CD4-positive, CD25-positive, alpha-beta regulatory T cell (primary cell): Measurements from ENCODE around the gene APOBEC3B. TPM values are rescaled to one million over a fixed set of nuclear protein-coding genes. Genes with fewer than 3 reads are reported as not detected.

Experiments
- ATAC-seq, 2 donors: fragments of 150-1000 bp; cut with Tn5 transposase; one replicate each; pipeline ENCODE4 v1.10.0; 2021; ENCODE audit warnings: low read depth in 2 of 2, moderate number of reproducible peaks in 2 of 2, moderate library complexity in 1 of 2
- DNase-seq, 3 donors: peaks; one replicate each; pipeline versions ENCODE4 v3.0.0 to v3.0.0-alpha.2; 2012 to 2022; ENCODE audit warnings: mixed read lengths in 1 of 3
- H3K27ac ChIP-seq: one replicate; pipeline ENCODE4 v1.7.0; 2013; ENCODE audit warnings: mild to moderate bottlenecking, low read length; ENCODE audit not compliant: insufficient read depth, poor library complexity, severe bottlenecking
- H3K27me3 ChIP-seq: one replicate; pipeline ENCODE4 v1.7.0; 2013; ENCODE audit warnings: low read length; ENCODE audit not compliant: control insufficient read depth, insufficient read depth
- H3K36me3 ChIP-seq: one replicate; pipeline ENCODE4 v1.7.0; 2013; ENCODE audit warnings: mild to moderate bottlenecking, low read length, moderate library complexity; ENCODE audit not compliant: control insufficient read depth, insufficient read depth
- H3K4me1 ChIP-seq: 2 replicates; pipeline ENCODE4 v1.7.0; 2013; ENCODE audit warnings: mild to moderate bottlenecking, low read length; ENCODE audit not compliant: insufficient read depth, control insufficient read depth, poor library complexity, severe bottlenecking
- H3K4me3 ChIP-seq: one replicate; pipeline ENCODE4 v1.7.0; 2013; ENCODE audit warnings: low read depth, mild to moderate bottlenecking, low read length, moderate library complexity
- H3K9me3 ChIP-seq, 2 experiments: 1 replicate in 1 of 2; 2 replicates in 1 of 2; pipeline ENCODE4 v1.7.0; 2013; ENCODE audit warnings: low read length in 2 of 2, mild to moderate bottlenecking in 1 of 2, moderate library complexity in 1 of 2; ENCODE audit not compliant: control insufficient read depth in 2 of 2
- H3K27ac Mint-ChIP-seq, 3 donors: one replicate each; pipeline ENCODE4 v1.8.0; 2020 to 2022; ENCODE audit warnings: mild to moderate bottlenecking in 3 of 3, mixed read lengths in 3 of 3, moderate library complexity in 2 of 3
- H3K27me3 Mint-ChIP-seq: one replicate; pipeline ENCODE4 v1.8.0; 2022; ENCODE audit warnings: mild to moderate bottlenecking, mixed read lengths
- H3K36me3 Mint-ChIP-seq: one replicate; pipeline ENCODE4 v1.8.0; 2020; ENCODE audit warnings: mixed read lengths
- H3K4me1 Mint-ChIP-seq, 4 donors: one replicate each; pipeline ENCODE4 v1.8.0; 2020 to 2022; ENCODE audit warnings: mixed read lengths in 4 of 4, mild to moderate bottlenecking in 1 of 4
- H3K4me3 Mint-ChIP-seq, 4 donors: one replicate each; pipeline ENCODE4 v1.8.0; 2020 to 2022; ENCODE audit warnings: mild to moderate bottlenecking in 4 of 4, mixed read lengths in 4 of 4, moderate library complexity in 3 of 4
- H3K9me3 Mint-ChIP-seq, 7 donors: one replicate each; pipeline ENCODE4 v1.8.0; 2020 to 2022; ENCODE audit warnings: mixed read lengths in 7 of 7, mild to moderate bottlenecking in 3 of 7, moderate library complexity in 2 of 7
- polyA plus RNA-seq, 4 donors: library from polyadenylated mRNA; unstranded; fragments of 300-500 nt; fragmentation: Illumina TruSeq; gene quantifications; one replicate each; pipeline ENCODE4 v1.2.3, GENCODE V29; 2021
- total RNA-seq: library from RNA; stranded (reverse); gene quantifications from one replicate; pipeline ENCODE4 v1.2.3, GENCODE V29; 2022

The APOBEC3B gene
- total and polyA plus RNA-seq, 5 donors from 2014 or later, result 0.17 to 2.1 (median 1.4) TPM

DNA sequence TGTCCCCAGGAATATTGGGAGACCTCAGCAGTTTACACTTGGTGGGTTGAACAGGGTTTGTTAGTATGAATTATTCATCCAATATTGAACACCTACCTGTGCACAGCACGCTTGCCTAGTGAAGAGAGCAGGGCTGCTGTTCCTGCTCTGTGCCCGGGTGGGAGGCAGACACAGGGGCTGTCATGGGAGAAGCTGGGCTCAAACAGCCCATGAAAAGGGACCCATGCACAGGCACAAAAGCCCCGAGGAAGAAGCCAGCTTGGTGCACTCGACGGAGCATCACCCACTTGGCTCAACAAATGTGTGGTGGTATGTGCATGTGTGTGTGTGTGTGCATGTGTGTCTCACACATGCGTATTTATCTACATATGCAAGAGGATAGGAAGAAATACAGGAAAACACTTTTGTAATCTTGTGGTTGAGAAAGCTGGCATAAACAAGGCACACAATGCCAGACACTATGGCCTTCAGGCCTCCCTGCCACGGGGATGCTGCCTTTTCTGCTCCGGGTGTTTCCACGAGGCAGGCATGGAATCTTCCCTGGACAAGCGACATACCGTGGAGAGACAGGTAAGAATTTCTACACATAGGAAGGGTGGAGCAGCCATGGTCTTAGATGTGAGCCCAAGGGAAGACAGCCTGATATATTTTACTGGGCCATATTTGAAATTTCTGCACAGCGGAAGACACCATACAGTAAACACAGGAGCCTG, 29.7 kb upstream of the APOBEC3B start:
- H3K9me3 Mint-ChIP-seq, result no peaks in the 10 kb centered on the region
- Histone ChIP-seq H3K27me3 (no peaks in the 10 kb centered on the region), H3K36me3 (no peaks in the 10 kb centered on the region), H3K9me3 (no peaks in the 10 kb centered on the region), H3K4me3 (no peak overlapping the region), H3K27ac (no peak overlapping the region), H3K4me1 (peaks cover 8% of the 10 kb centered on the region)
- ATAC-seq, result no peak
- no peak for DNase-seq
- H3K27ac Mint-ChIP-seq, result peak overlapping the region in 1 of 3 donors; percentile 22
- H3K27me3 Mint-ChIP-seq, result no peaks in the 10 kb centered on the region
- peaks cover 0 to 4% (median 2%) of the 10 kb centered on the region in 4 donors for H3K4me1 Mint-ChIP-seq
- H3K36me3 Mint-ChIP-seq, result no peaks in the 10 kb centered on the region
- no peak overlapping the region for H3K4me3 Mint-ChIP-seq

- no peak overlapping the region for H3K4me3 Mint-ChIP-seq
- no peak overlapping the region for H3K27ac Mint-ChIP-seq
- Histone ChIP-seq H3K9me3 (no peaks in the 10 kb centered on the region), H3K4me1 (peaks cover 8% of the 10 kb centered on the region), H3K27ac (no peak overlapping the region), H3K27me3 (no peaks in the 10 kb centered on the region), H3K36me3 (no peaks in the 10 kb centered on the region), H3K4me3 (no peak overlapping the region)
- H3K36me3 Mint-ChIP-seq, result no peaks in the 10 kb centered on the region
- DNase-seq (no peak), ATAC-seq (no peak)
- no peaks in the 10 kb centered on the region for H3K9me3 Mint-ChIP-seq
- peaks cover 0 to 4% (median 2%) of the 10 kb centered on the region in 4 donors for H3K4me1 Mint-ChIP-seq
- no peaks in the 10 kb centered on the region for H3K27me3 Mint-ChIP-seq
These were observed 29.1 kb upstream of the APOBEC3B start for GRCh38 chr22:38953091-38953490.

- Mint-ChIP-seq H3K9me3 (no peaks in the 10 kb centered on the region), H3K27me3 (peaks cover 1% of the 10 kb centered on the region), H3K4me1 (peaks cover 0 to 4% (median 2%) of the 10 kb centered on the region in 4 donors), H3K27ac (peak overlapping the region in 2 of 3 donors; percentile 24 to 82), H3K36me3 (no peaks in the 10 kb centered on the region), H3K4me3 (no peak overlapping the region)
- H3K4me1 ChIP-seq, result peaks cover 8% of the 10 kb centered on the region
- H3K27me3 ChIP-seq, result no peaks in the 10 kb centered on the region
- H3K36me3 ChIP-seq, result no peaks in the 10 kb centered on the region
- ATAC-seq (peak; percentile 68 to 74), DNase-seq (peak; percentile 7 to 82 (median 25))
- H3K4me3 ChIP-seq, result no peak overlapping the region
- H3K27ac ChIP-seq, result no peak overlapping the region
- no peaks in the 10 kb centered on the region for H3K9me3 ChIP-seq
These were observed 28.4 kb upstream of the APOBEC3B start for GRCh38 chr22:38953577-38954413.

DNA sequence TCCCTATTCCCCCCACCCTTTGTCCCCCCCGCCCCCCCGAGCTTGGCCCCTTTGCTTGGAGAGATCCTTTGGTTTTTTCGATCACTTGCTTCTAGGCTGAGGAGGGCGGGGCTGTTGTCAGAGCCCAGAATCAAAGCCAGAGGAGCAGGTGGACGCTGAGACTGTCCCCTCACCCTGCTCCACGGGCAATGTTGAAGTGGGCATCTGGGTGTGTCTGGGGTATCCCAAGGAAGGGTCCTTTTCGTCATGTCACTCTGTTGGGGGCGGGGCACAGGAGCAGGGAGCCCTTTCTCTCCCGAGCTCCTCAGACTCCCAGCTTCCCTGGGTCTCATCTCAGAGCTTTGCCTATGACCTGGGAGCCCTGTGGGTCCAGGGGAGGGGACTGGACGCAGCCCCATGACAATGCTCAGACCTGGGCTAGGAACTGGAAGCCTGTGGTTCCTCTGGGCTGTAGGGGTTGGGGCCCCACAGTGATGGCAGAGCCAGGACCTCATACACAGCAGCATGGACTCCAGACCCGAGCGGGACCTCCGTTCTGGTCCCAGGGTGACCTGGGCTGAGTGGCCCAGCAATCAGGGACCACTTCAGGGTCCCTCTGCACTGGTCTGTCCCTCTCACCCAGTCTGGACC, 27.6 kb upstream of the APOBEC3B start:
- H3K9me3 Mint-ChIP-seq, result no peaks in the 10 kb centered on the region
- H3K36me3 ChIP-seq, result no peaks in the 10 kb centered on the region
- no peaks in the 10 kb centered on the region for H3K9me3 ChIP-seq
- H3K4me3 ChIP-seq, result no peak overlapping the region
- peaks cover 8% of the 10 kb centered on the region for H3K4me1 ChIP-seq
- H3K4me1 Mint-ChIP-seq, result peaks cover 0 to 4% (median 2%) of the 10 kb centered on the region in 4 donors
- DNase-seq (no peak), ATAC-seq (no peak)
- H3K4me3 Mint-ChIP-seq, result no peak overlapping the region
- H3K27me3 Mint-ChIP-seq, result peaks cover 5% of the 10 kb centered on the region
- no peak overlapping the region for H3K27ac Mint-ChIP-seq
- no peaks in the 10 kb centered on the region for H3K27me3 ChIP-seq
- H3K27ac ChIP-seq, result no peak overlapping the region
- H3K36me3 Mint-ChIP-seq, result no peaks in the 10 kb centered on the region

DNA sequence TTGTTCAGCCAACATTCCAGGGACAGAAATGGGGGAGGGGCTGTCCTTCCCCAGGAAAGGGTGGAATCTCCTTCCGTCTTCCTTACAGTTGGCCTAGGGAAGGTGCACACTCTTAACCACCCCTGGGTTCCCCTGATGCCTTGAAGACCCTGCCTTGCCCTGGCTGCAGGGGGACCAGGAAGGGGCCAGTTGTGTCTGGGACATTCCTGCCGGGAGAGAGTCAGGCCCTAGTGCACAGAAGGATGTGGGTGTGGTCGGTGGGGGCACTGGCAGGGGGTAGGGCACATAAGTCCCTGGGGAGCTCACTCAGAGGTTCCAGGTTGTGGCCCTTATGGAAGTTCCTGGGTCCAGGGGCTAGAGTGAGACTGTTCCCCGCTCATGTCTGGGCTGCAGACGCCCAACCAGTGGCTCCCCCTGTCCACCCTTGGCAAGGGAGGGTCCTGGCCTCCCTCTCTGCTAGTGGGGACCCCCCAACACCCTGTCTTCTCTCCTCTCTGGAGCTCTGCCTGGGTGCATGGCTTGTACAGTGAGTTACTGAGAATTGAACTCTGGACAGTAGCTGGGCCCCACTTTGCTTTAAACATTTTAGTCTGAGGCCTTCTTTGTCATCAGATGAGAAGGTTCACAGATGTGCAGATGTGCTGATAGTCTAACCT, 26.8 kb upstream of the APOBEC3B start:
- H3K4me1 ChIP-seq, result peaks cover 8% of the 10 kb centered on the region
- Mint-ChIP-seq H3K4me3 (no peak overlapping the region), H3K27ac (peak overlapping the region in 2 of 3 donors; percentile 14 to 51), H3K9me3 (no peaks in the 10 kb centered on the region), H3K4me1 (peaks cover 0 to 4% (median 2%) of the 10 kb centered on the region in 4 donors), H3K36me3 (no peaks in the 10 kb centered on the region), H3K27me3 (peaks cover 5% of the 10 kb centered on the region)
- no peaks in the 10 kb centered on the region for H3K9me3 ChIP-seq
- H3K27ac ChIP-seq, result no peak overlapping the region
- no peak overlapping the region for H3K4me3 ChIP-seq
- ATAC-seq (no peak), DNase-seq (no peak)
- no peaks in the 10 kb centered on the region for H3K27me3 ChIP-seq
- H3K36me3 ChIP-seq, result no peaks in the 10 kb centered on the region

DNA sequence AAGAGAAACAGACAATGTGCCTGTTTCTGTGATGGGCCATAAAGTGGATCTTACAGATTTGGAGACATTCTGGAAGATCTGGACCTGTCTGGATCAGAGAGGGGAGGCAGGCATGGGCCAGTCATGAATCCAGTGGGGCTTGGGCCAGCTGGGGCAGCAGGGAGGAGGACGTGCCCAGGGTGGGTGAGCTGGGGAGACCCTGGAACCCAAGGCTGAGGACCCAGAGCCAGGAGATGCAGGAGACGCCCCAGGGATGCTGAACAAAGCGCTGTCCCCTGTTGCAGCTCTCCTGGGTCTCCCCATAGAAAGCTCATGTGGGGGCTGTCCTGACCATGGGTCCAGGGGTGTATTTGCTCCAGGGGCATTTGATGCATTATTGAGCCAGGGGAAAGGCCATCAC, 26.2 kb upstream of the APOBEC3B start:
- DNase-seq (no peak), ATAC-seq (no peak)
- Histone ChIP-seq H3K4me3 (no peak overlapping the region), H3K36me3 (no peaks in the 10 kb centered on the region), H3K27me3 (no peaks in the 10 kb centered on the region), H3K9me3 (no peaks in the 10 kb centered on the region), H3K27ac (no peak overlapping the region), H3K4me1 (peaks cover 8% of the 10 kb centered on the region)
- no peaks in the 10 kb centered on the region for H3K9me3 Mint-ChIP-seq
- H3K4me1 Mint-ChIP-seq, result peaks cover 0 to 4% (median 2%) of the 10 kb centered on the region in 4 donors
- no peak overlapping the region for H3K4me3 Mint-ChIP-seq
- H3K36me3 Mint-ChIP-seq, result no peaks in the 10 kb centered on the region
- peak overlapping the region in 1 of 3 donors; percentile 14 for H3K27ac Mint-ChIP-seq
- peaks cover 5% of the 10 kb centered on the region for H3K27me3 Mint-ChIP-seq

DNA sequence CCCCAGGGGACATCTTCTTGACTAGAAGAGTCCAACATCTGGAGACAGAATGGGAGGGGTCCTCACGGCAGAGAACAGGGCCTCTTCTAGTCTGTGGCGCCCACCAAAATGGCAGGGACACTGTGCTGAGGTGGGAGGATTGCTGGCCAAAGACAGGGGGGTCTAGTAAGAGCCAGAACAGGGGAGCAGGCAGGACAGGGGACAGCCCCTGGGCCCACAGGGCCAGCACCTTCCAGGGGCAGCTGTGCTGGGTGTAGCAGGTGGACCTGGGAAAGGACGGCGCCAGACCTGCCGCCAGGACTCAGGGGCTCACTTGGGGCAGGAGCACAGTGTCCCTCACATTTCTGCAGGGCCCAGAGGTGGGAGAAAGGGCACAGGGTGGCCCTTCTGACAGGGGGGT, 25.6 kb upstream of the APOBEC3B start:
- no peak for DNase-seq
- Mint-ChIP-seq H3K27ac (peak overlapping the region in 1 of 3 donors; percentile 69), H3K27me3 (peaks cover 5% of the 10 kb centered on the region), H3K4me1 (peaks cover 0 to 4% (median 2%) of the 10 kb centered on the region in 4 donors), H3K4me3 (no peak overlapping the region), H3K36me3 (no peaks in the 10 kb centered on the region), H3K9me3 (no peaks in the 10 kb centered on the region)
- no peak overlapping the region for H3K4me3 ChIP-seq
- peaks cover 8% of the 10 kb centered on the region for H3K4me1 ChIP-seq
- H3K27me3 ChIP-seq, result no peaks in the 10 kb centered on the region
- no peaks in the 10 kb centered on the region for H3K9me3 ChIP-seq
- H3K27ac ChIP-seq, result no peak overlapping the region
- H3K36me3 ChIP-seq, result no peaks in the 10 kb centered on the region
- ATAC-seq, result no peak
